8988T (cell line): ENCODE results near the gene TBC1D2.

Experiments
- DNase-seq: peaks from one replicate; pipeline ENCODE4 v3.0.0; 2011

Gene TBC1D2

DNA sequence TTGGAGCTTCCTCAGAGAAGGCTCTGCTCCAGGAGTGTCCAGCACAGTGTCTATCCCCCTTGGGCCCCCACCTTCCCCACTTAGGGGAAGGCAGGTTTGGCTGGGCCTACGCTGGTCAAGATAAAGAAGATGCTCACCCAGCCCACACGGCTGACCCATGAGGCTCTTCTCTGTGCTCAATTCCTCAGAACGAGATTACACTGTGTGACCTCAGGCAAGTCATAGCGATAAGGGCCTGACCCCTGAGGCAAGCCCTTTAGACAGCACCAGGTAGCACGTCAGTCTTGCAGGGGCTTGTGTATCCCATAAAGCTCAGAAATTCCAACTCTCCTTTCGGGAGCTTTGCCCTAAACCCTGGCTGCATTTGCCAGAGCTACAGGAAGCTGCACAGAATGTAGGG, 95.7 kb downstream of the TBC1D2 start:
- no peak for DNase-seq

DNA sequence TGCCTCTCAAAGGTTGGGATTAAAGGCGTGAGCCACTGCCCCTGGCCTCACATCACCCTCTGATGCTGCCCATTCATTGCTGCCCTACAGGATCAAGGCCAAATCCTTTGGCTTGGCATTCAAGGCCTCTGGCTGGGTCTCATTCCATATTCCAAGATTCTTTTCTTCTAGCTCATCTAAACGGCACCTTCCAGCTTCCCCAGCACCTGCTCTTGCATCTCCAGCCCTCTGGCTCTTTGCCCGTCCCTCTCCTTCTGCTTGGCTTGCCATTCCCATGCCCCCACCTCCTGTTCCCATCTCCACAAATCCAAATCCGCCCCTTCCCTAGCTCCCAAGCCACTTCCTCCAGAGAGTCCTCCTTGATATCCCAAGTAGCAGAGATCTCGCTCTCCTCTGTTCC, 96.1 kb downstream of the TBC1D2 start:
- no peak for DNase-seq

GRCh38 chr9:98158071-98158831, 97.2 kb downstream of the TBC1D2 start:
- DNase-seq: no peak

DNA sequence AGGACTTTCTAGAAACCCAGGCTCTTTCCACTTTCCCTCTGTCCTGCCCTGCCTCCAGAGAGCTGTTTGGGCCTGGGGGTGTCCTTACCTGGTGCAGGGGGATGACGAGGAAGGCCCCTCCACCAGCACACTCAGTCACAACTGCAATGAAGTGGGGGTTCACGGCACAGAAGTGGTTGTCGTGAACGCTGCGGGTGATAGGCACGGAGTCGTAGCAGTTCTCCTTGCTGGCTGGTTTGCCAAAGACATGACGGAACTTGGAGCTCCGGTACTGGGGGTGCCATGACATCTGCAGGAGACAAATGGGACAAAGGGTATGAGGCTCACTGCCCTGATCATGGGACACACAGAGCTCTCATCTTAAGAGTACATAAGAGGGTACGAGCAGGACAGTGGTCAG, 98.1 kb downstream of the TBC1D2 start:
- no peak for DNase-seq

GRCh38 chr9:98154678-98155077, 100.8 kb downstream of the TBC1D2 start:
- DNase-seq: no peak

GRCh38 chr9:98152526-98152925, 102.9 kb downstream of the TBC1D2 start:
- no peak for DNase-seq

GRCh38 chr9:98150721-98151120, 104.7 kb downstream of the TBC1D2 start:
- DNase-seq: no peak

DNA sequence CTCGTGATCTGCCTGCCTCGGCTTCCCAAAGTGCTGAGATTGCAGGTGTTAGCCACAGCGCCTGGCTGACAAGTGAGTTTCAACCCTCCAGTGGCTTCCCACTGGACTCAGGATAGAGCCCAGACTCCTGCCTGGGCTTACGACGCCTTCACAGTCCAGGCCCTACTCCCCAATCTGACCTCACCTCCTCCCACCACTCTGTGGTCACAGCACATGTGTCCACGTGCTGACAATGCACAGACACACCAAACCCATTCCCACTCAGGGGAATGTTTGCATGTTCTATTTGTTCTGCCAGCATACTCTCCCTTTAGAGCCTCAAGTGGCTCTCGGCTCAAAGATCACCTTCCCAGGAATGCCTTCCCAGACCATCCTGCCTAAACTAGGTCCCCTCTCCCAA, 105.3 kb downstream of the TBC1D2 start:
- no peak for DNase-seq

GRCh38 chr9:98149422-98149821, 106.0 kb downstream of the TBC1D2 start:
- DNase-seq: no peak
